ENCODE results near the gene PARM1.

The PARM1 gene

DNA sequence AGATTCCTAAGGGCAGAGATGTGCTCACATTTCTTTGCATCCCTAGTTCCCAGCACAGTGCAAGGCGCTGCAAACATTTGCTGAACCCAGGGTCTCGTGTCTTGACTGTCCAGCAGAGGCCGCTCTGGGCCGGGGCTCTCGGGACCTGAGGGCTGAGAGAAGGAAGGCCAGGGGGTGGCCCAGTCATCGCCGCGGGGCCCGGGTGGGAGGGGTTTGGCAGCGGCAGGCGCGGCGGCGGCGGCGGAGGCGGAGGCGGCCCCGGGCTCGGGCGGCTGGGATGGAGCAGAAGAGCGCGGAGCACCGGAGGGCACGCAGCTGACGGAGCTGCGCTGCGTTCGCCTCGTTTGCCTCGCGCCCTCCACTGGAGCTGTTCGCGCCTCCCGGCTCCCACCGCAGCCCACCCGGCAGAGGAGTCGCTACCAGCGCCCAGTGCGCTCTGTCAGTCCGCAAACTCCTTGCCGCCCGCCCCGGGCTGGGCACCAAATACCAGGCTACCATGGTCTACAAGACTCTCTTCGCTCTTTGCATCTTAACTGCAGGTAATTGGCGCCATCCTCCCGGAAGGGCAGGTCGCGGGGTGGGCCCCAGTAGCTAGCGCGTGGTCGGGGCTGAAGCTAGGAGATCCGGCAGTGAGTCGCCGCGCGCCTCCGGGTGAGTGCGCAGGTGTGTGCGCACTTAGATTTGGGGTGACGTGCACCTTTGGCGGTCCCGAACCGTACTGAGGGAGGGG, at the start of gene PARM1:
TSS of gene PARM1 (plus strand) at position 285 of the 730 bp plus-strand sequence. CDS start at position 497, 212 bp downstream.
- Histone ChIP-seq H3K27me3 (ENCODE audit: insufficient read depth, low read depth) (no peaks in the 10 kb centered on the region), H3K4me3 (IDR thresholded peaks at IDR 0.05; ENCODE audit: insufficient read depth, low read depth, low read length) (peak within 1 kb of the TSS; percentile 86), H3K79me2 (ENCODE audit: insufficient read depth, low read depth) (peaks cover 5% of the 10 kb centered on the region; the same call in 1 of the 2 replicates), H3K9ac (peak within 1 kb of the TSS; percentile 84), H3K36me3 (ENCODE audit: insufficient read depth) (no peaks in the 10 kb centered on the region), H2AFZ (ENCODE audit: low read depth) (peak within 1 kb of the TSS; percentile 99), H3K4me1 (ENCODE audit: low read depth, poor library complexity, severe bottlenecking) (peaks cover 33% of the 10 kb centered on the region), H3K27ac (peak within 1 kb of the TSS; percentile 78), H4K20me1 (ENCODE audit: insufficient read depth) (no peaks in the 10 kb centered on the region), H3K4me2 (peak within 1 kb of the TSS; percentile 74)
- TF ChIP-seq, protein P1, sequence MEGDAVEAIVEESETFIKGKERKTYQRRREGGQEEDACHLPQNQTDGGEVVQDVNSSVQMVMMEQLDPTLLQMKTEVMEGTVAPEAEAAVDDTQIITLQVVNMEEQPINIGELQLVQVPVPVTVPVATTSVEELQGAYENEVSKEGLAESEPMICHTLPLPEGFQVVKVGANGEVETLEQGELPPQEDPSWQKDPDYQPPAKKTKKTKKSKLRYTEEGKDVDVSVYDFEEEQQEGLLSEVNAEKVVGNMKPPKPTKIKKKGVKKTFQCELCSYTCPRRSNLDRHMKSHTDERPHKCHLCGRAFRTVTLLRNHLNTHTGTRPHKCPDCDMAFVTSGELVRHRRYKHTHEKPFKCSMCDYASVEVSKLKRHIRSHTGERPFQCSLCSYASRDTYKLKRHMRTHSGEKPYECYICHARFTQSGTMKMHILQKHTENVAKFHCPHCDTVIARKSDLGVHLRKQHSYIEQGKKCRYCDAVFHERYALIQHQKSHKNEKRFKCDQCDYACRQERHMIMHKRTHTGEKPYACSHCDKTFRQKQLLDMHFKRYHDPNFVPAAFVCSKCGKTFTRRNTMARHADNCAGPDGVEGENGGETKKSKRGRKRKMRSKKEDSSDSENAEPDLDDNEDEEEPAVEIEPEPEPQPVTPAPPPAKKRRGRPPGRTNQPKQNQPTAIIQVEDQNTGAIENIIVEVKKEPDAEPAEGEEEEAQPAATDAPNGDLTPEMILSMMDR (conservative IDR thresholded peaks at IDR 0.05; ENCODE audit: low read depth, low read length) = peak; percentile 79

DNA sequence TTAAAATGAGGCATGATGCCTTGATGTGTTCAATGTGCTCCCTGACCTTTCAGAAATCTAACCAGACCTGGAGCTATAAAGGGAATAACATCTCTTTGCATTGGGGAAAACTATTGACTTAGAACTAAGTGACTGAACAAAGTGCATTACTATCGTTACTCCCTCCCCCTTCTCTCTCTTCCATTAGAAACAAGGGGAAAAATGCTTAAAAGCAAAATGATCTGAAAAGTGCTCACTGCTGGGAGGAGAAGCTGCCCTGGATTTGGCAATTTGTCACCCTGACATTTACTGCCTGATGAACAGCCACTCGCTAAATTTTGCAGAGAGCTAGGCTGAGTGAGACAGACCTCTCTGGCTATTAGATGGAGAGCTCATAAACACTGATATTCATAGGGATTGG, 48.6 kb upstream of the PARM1 start:
- Histone ChIP-seq H4K20me1 (ENCODE audit: insufficient read depth) (no peaks in the 10 kb centered on the region), H3K79me2 (ENCODE audit: insufficient read depth, low read depth) (no peaks in the 10 kb centered on the region), H3K27me3 (ENCODE audit: insufficient read depth, low read depth) (no peaks in the 10 kb centered on the region), H3K4me1 (ENCODE audit: low read depth, poor library complexity, severe bottlenecking) (no peaks in the 10 kb centered on the region), H3K4me2 (no peak overlapping the region), H3K9ac (no peak overlapping the region), H3K27ac (no peak overlapping the region), H3K4me3 (IDR thresholded peaks at IDR 0.05; ENCODE audit: insufficient read depth, low read depth, low read length) (no peak overlapping the region), H3K36me3 (ENCODE audit: insufficient read depth) (no peaks in the 10 kb centered on the region), H2AFZ (ENCODE audit: low read depth) (no peak overlapping the region)
- TF ChIP-seq, protein P1 (conservative IDR thresholded peaks at IDR 0.05; ENCODE audit: low read depth, low read length) = no peak

DNA sequence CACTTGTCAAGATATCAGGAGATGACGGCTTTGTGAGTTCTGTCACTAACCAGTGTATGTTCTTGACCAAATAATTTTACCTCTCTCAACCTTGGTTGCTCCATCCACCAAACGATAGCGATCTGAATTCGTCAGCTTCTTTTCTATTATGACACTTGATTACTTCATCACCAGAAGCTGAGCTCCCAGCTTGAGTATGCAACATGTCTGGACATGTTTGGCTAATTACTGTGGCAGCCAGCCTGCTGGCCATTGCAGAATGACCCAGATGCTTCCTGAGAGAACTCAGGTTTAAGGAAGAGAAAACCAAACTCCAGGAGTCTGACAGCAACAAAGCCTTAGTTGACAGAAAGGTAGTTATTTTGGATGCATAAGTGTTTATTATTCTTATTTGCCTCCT, 46.4 kb upstream of the PARM1 start:
- Histone ChIP-seq H2AFZ (ENCODE audit: low read depth) (no peak overlapping the region), H3K27me3 (ENCODE audit: insufficient read depth, low read depth) (no peaks in the 10 kb centered on the region), H3K36me3 (ENCODE audit: insufficient read depth) (no peaks in the 10 kb centered on the region), H3K4me1 (ENCODE audit: low read depth, poor library complexity, severe bottlenecking) (peaks cover 18% of the 10 kb centered on the region), H3K79me2 (ENCODE audit: insufficient read depth, low read depth) (no peaks in the 10 kb centered on the region), H4K20me1 (ENCODE audit: insufficient read depth) (no peaks in the 10 kb centered on the region), H3K4me2 (no peak overlapping the region), H3K9ac (no peak overlapping the region), H3K4me3 (IDR thresholded peaks at IDR 0.05; ENCODE audit: insufficient read depth, low read depth, low read length) (no peak overlapping the region), H3K27ac (no peak overlapping the region)
- TF ChIP-seq, protein P1 (conservative IDR thresholded peaks at IDR 0.05; ENCODE audit: low read depth, low read length) = no peak

GRCh38 chr4:74890341-74890740, 42.6 kb upstream of the PARM1 start:
- H3K4me2 ChIP-seq = peak overlapping the region; percentile 46
- TF ChIP-seq, protein P1 (conservative IDR thresholded peaks at IDR 0.05; ENCODE audit: low read depth, low read length) = no peak
- H3K79me2 ChIP-seq (ENCODE audit: insufficient read depth, low read depth) = no peaks in the 10 kb centered on the region
- no peaks in the 10 kb centered on the region for H3K36me3 ChIP-seq (ENCODE audit: insufficient read depth)
- H3K4me1 ChIP-seq (ENCODE audit: low read depth, poor library complexity, severe bottlenecking) = peaks cover 28% of the 10 kb centered on the region
- 0 out of 2 replicates have a peak overlapping the region, but pooled peaks have one; percentile 37 for H3K27ac ChIP-seq
- H3K27me3 ChIP-seq (ENCODE audit: insufficient read depth, low read depth) = no peaks in the 10 kb centered on the region
- peak overlapping the region; percentile 55; the same call in 1 of the 2 replicates for H2AFZ ChIP-seq (ENCODE audit: low read depth)
- no peaks in the 10 kb centered on the region for H4K20me1 ChIP-seq (ENCODE audit: insufficient read depth)
- no peak overlapping the region for H3K4me3 ChIP-seq (IDR thresholded peaks at IDR 0.05; ENCODE audit: insufficient read depth, low read depth, low read length)
- H3K9ac ChIP-seq = no peak overlapping the region

Measured in KMS-11 (cell line).